Dendritic cell treated with granulocyte-macrophage colony-stimulating factor and Interleukin-4, amounts not matched to agents 40 ng/mL and 50 ng/mL, for 4 days (primary cell): ENCODE results near the gene DGKB.

ENCODE experiments used
- H3K27ac Mint-ChIP-seq: one replicate; pipeline ENCODE4 v1.8.0; 2022; ENCODE audit warnings: mild to moderate bottlenecking, mixed read lengths
- H3K27me3 Mint-ChIP-seq: one replicate; pipeline ENCODE4 v1.8.0; 2022; ENCODE audit warnings: mild to moderate bottlenecking, mixed read lengths
- H3K36me3 Mint-ChIP-seq: one replicate; pipeline ENCODE4 v1.8.0; 2022; ENCODE audit warnings: low read depth, mixed read lengths
- H3K4me1 Mint-ChIP-seq: one replicate; pipeline ENCODE4 v1.8.0; 2022; ENCODE audit warnings: low read depth, mixed read lengths
- H3K4me3 Mint-ChIP-seq: one replicate; pipeline ENCODE4 v1.8.0; 2022; ENCODE audit warnings: mild to moderate bottlenecking, moderate library complexity, mixed read lengths
- H3K9me3 Mint-ChIP-seq: one replicate; pipeline ENCODE4 v1.8.0; 2022; ENCODE audit warnings: mixed read lengths
- intact Hi-C: fragments of 100-400 bp; cut with micrococcal nuclease; formaldehyde crosslinking; loops from one replicate; pipeline ENCODE4 v1.15.0; 2022

Gene DGKB

DNA sequence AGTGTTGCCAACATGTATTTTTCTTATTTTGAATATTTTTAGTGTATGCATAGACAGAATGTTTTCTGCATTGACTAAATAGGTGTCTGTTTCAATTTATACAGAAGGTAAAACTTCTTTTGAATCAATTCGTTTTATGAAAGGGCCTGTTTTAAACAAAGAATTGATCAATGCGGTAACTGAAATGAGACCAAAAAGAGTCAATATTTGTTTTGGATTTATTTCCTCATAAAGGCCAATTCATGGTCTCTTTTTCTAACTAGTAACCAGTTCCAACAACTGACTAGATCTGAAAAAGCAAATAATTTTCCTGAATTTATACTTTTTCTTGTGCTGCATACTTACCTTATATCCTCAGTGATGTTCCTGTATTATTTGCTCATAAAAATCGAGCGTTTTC, 320.5 kb downstream of the DGKB start:
- intact Hi-C loops: no loop called here
- Mint-ChIP-seq H3K27me3 (no peaks in the 10 kb centered on the region), H3K36me3 (no peaks in the 10 kb centered on the region), H3K4me3 (no peak overlapping the region), H3K4me1 (no peaks in the 10 kb centered on the region), H3K27ac (no peak overlapping the region), H3K9me3 (peaks cover 23% of the 10 kb centered on the region)

DNA sequence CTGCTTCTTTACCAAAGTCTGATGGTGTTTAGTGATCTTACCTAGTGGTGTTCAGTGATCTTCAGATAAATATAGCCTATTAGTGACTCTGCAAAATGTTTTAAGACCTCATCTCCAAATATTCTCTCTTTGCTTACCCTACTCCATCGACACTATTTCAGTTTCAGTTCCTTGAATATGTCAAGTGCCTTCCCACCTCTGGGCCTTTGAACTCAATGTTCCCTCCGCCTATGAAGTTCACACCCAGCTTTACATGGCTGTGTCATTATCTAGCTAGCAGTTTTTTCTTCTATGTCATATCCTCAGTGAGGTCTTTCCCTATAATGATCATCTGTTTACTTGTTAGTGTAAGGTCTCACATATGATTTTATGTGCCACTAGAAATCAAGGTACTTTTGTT, 322.6 kb downstream of the DGKB start:
- Mint-ChIP-seq H3K36me3 (no peaks in the 10 kb centered on the region), H3K9me3 (peaks cover 9% of the 10 kb centered on the region), H3K27ac (no peak overlapping the region), H3K4me1 (no peaks in the 10 kb centered on the region), H3K27me3 (no peaks in the 10 kb centered on the region), H3K4me3 (no peak overlapping the region)
- intact Hi-C loops: no loop called here

DNA sequence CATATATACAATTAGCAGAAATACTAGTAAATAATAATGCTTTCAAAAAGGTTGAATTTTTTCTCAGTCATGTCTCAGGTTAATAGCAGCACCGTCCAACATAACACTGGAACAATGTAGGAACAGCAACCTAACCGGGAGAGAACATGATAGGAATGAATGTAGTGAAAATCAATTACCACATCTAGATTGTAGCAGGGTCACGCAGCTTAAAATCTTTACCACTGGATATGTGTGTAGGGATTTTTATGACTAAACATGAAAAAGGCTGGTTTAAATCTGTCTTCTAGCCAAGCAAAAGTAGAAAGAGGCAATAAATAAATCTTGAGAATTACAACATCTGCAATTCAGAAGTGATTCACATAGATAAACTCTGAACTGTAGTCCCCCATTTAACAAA, 326.0 kb downstream of the DGKB start:
- Mint-ChIP-seq H3K27me3 (no peaks in the 10 kb centered on the region), H3K36me3 (no peaks in the 10 kb centered on the region), H3K9me3 (peaks cover 14% of the 10 kb centered on the region), H3K4me1 (no peaks in the 10 kb centered on the region), H3K27ac (no peak overlapping the region), H3K4me3 (no peak overlapping the region)
- intact Hi-C loops: no loop called here

DNA sequence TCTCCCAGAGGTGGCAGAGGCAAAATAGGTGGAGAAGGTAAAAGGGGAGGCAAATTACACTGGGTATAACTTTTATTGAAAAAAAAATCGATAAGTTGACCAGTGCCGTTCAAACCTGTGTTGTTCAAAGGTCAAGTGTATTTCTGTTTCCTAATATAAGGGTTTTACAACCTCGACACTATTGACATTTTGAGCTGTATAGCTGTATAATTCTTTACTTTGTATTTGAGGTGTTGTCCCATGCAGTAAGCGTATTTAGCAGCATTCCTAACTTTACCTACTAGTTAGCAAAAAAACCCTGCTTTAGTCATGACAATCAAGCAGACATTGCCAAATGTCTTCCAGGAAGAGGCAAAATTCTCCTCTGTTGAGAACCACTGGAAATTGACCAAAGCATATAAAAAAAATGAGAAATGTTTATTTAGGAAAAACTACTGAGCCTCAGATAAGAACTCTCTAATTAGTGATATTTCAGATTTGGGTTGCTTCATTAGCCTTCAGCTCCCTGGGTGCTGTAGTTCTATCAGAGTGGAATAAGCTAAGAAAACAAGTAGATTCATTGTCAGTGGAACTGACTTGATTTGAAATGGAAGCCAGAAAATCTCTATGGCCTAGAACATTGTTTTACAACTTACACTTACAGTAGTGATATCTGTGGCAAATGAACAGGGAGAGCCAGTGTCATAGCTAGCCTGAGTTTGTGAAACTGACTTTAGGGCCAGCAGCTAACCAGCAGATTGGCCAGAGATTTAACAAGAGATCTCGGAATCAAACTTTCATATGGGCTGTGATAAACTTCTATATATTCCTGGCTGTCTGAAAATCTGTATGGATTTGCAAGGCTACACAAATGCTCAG, 331.6 kb downstream of the DGKB start:
- H3K4me3 Mint-ChIP-seq: no peak overlapping the region
- H3K4me1 Mint-ChIP-seq: no peaks in the 10 kb centered on the region
- no peak overlapping the region for H3K27ac Mint-ChIP-seq
- intact Hi-C loops: no loop called here
- H3K9me3 Mint-ChIP-seq: peaks cover 13% of the 10 kb centered on the region
- no peaks in the 10 kb centered on the region for H3K27me3 Mint-ChIP-seq
- H3K36me3 Mint-ChIP-seq: no peaks in the 10 kb centered on the region

DNA sequence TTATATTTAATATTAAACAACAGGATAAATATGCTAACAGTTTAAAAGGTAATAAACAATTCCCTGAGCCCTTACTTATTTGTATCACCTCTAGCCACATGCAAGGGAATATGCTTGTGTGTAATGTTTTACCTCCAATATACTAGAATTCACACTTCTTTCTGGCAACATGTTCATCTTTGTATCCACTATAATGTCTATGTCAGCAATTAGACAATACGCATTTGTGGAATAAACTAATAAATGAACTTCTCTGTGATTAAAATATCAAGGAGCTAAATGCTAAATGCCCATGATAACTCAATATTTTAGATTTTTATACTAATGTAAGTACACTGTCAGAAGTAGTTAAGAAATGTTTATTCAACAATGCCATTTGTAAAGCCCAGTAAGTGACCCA, 350.5 kb downstream of the DGKB start:
- intact Hi-C loops: no loop called here
- Mint-ChIP-seq H3K27me3 (no peaks in the 10 kb centered on the region), H3K4me3 (no peak overlapping the region), H3K36me3 (no peaks in the 10 kb centered on the region), H3K9me3 (peaks cover 13% of the 10 kb centered on the region), H3K4me1 (no peaks in the 10 kb centered on the region), H3K27ac (no peak overlapping the region)

DNA sequence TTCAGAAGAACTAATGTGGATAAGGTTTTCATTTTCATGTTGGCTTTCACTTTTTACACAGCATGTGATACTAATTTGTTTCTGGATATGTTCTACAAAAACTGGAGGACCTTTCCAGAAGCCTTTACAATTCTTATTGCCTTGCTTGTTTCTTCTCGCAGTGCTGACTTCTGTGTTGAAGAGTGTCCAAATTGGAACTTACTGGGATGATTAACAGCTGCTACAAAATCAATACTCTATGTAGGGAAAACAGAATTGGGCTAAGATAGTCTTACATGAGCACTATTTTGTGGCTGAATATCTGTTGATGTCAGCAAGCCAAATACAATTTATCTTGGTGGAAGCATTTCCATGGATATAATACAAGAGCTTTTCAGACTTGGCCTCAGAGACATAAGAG, 351.2 kb downstream of the DGKB start:
- H3K4me3 Mint-ChIP-seq: no peak overlapping the region
- intact Hi-C loops: no loop called here
- H3K27ac Mint-ChIP-seq: no peak overlapping the region
- peaks cover 13% of the 10 kb centered on the region for H3K9me3 Mint-ChIP-seq
- H3K27me3 Mint-ChIP-seq: no peaks in the 10 kb centered on the region
- no peaks in the 10 kb centered on the region for H3K36me3 Mint-ChIP-seq
- no peaks in the 10 kb centered on the region for H3K4me1 Mint-ChIP-seq

DNA sequence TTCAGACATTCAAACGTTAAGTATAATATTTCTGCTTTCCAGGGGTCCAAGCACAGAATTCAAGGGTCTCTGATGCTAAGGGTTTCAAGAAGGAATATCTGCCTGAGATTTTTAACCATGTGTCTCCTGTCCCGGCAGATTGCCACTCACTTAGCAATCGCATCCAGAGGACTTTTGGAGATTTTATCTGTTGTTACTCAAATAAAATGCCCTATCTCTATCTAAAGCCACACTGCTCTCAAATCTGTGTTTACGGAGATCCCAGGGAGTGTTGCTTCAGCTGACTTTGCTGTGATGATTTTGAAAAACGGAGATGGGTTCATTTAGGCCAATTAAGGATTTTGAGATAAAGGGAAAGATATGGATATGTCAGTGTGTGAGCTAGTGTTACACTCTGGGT, 359.9 kb downstream of the DGKB start:
- H3K4me3 Mint-ChIP-seq: no peak overlapping the region
- no peaks in the 10 kb centered on the region for H3K27me3 Mint-ChIP-seq
- no peaks in the 10 kb centered on the region for H3K4me1 Mint-ChIP-seq
- no peak overlapping the region for H3K27ac Mint-ChIP-seq
- H3K36me3 Mint-ChIP-seq: no peaks in the 10 kb centered on the region
- peaks cover 33% of the 10 kb centered on the region for H3K9me3 Mint-ChIP-seq
- intact Hi-C loops: no loop called here

DNA sequence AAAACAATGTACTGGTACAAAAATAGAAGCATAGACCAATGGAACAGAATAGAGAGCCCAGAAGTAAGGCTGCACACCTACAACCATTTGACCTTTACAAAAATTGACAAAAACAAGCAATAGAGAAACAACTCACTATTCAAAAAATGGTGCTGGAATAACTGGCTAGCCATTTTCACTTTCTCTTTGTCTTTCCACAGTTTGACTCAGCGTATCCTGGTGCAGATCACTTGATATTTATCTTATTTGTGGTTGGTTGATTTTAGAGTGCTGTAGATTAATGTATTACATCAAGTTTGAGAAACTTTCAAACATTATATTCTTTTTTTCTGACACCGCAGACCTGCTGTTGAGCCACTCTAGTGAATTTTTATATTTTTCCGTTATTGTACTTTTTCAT, 381.4 kb downstream of the DGKB start:
- Mint-ChIP-seq H3K36me3 (no peaks in the 10 kb centered on the region), H3K9me3 (peaks cover 35% of the 10 kb centered on the region), H3K27me3 (no peaks in the 10 kb centered on the region), H3K27ac (no peak overlapping the region), H3K4me3 (no peak overlapping the region), H3K4me1 (no peaks in the 10 kb centered on the region)
- intact Hi-C loops: no loop called here

DNA sequence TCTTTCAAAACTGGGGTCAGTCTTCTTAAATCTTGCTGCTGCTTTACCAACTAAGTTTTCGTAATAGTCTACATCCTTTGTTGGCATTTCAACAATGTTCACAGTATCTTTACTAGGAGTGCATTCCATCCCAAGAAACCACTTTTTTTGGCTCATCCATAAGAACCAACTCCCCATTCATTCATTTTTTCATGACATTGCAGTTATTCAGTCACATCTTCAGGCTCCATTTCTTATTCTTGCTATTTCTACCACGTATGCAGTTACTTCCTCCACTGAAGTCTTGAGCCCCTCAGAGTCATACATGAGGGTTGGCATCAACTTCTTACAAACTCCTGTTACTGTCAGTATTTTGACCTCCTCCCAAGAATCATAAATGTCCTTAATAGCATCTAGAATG, 392.3 kb downstream of the DGKB start:
- no peaks in the 10 kb centered on the region for H3K36me3 Mint-ChIP-seq
- H3K4me1 Mint-ChIP-seq: no peaks in the 10 kb centered on the region
- H3K27ac Mint-ChIP-seq: no peak overlapping the region
- intact Hi-C loops: no loop called here
- H3K4me3 Mint-ChIP-seq: no peak overlapping the region
- H3K27me3 Mint-ChIP-seq: no peaks in the 10 kb centered on the region
- peaks cover 29% of the 10 kb centered on the region for H3K9me3 Mint-ChIP-seq

DNA sequence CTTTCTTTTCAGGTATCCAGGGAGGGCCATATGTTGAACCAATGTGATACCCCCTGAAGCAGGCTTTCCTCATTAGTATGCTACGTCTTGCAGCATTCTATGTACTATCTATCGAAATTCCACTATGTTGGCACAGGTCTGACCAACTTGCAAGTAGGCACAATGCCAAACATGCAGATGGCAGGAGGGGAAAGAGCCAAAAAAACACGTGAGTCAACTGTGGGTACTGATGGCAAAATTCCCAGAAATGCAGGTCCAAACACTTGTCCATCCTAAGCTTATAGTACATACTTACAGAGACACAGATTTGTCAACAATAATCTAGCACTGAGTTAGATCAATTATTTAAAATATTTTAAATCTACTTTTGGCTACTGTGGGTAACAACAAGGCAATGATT, 394.9 kb downstream of the DGKB start:
- intact Hi-C loops: no loop called here
- peaks cover 36% of the 10 kb centered on the region for H3K9me3 Mint-ChIP-seq
- H3K27ac Mint-ChIP-seq: no peak overlapping the region
- no peaks in the 10 kb centered on the region for H3K27me3 Mint-ChIP-seq
- no peaks in the 10 kb centered on the region for H3K4me1 Mint-ChIP-seq
- H3K36me3 Mint-ChIP-seq: no peaks in the 10 kb centered on the region
- H3K4me3 Mint-ChIP-seq: no peak overlapping the region

DNA sequence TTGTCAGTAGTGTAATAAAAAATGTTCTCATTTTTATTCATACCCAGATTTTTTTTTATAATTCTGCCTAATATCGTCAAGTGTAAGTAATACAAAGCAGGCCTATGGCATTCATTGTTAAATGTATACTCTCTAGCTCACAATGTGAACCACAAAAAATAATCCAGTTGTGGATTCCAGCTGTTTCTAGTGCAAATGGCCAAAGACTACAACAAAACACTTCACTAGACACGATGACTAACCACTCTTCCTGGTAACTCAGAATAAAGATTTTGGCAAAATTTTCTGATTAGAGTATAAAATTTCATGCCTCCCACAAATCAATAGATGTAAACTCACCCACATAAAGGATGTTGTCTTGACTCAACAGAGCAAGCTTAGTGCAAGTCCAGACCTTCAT, 396.6 kb downstream of the DGKB start:
- H3K27me3 Mint-ChIP-seq: no peaks in the 10 kb centered on the region
- no peak overlapping the region for H3K4me3 Mint-ChIP-seq
- no peaks in the 10 kb centered on the region for H3K36me3 Mint-ChIP-seq
- H3K4me1 Mint-ChIP-seq: no peaks in the 10 kb centered on the region
- intact Hi-C loops: no loop called here
- H3K27ac Mint-ChIP-seq: no peak overlapping the region
- H3K9me3 Mint-ChIP-seq: peaks cover 42% of the 10 kb centered on the region

DNA sequence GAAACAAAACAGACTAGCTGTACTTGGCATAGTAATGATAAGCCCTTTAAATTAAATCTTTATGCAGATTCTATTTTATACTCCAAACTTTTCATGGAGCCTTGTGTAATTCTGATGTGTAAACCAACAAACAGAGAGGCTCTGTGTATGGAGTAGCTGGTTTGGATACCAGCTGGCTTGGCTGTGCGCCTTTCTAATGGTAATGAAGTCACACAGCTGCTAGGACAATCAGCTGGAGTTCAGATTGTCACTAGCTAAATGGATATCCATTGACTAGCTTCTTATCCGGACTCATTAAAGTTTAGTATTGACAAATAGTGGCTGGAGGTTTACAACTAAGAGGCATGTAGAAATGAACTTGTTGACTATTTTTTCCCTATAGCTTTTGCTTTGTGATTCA, 398.4 kb downstream of the DGKB start:
- Mint-ChIP-seq H3K4me1 (no peaks in the 10 kb centered on the region), H3K27ac (no peak overlapping the region), H3K27me3 (no peaks in the 10 kb centered on the region), H3K36me3 (no peaks in the 10 kb centered on the region), H3K4me3 (no peak overlapping the region), H3K9me3 (peaks cover 37% of the 10 kb centered on the region)
- intact Hi-C loops: no loop called here

DNA sequence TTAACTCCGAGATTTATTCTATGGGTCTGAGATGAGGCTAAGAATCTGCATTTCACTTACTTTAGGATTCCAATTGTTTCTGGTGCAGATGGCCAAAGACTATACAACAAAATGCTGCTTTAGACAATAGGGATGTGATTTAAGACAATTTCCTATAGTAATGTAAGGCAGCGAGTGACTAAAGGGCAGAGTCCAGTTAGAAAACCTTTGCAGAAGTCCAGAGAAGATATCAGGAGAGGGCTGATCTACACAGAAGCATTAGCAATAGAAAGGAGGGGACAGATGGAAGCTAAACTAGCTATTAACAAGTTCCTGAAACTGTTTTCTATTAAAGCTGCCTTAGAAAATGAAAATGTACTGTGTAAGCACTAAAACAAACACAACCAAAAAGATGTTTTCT, 398.9 kb downstream of the DGKB start:
- Mint-ChIP-seq H3K4me3 (no peak overlapping the region), H3K27me3 (no peaks in the 10 kb centered on the region), H3K27ac (no peak overlapping the region), H3K4me1 (no peaks in the 10 kb centered on the region), H3K36me3 (no peaks in the 10 kb centered on the region), H3K9me3 (peaks cover 37% of the 10 kb centered on the region)
- intact Hi-C loops: no loop called here

DNA sequence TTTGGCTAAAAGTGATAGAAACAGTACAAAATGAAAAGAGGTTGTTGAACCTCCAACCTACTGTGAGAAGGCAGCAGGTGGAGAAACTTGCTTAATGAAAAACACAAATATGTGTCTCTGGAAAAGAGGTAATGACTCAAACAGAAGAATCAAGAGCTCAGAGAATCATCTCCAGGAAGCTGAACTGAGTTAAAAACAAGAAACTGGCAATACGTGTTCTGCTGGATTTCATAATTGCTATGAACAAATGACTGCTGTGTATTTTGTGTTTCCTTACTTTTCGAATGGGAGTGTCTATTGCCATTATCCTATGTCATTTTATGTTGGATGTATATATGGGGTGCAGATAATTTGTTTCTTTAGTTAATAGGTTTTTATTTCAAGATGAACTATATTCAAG, 401.1 kb downstream of the DGKB start:
- no peaks in the 10 kb centered on the region for H3K27me3 Mint-ChIP-seq
- no peaks in the 10 kb centered on the region for H3K4me1 Mint-ChIP-seq
- H3K4me3 Mint-ChIP-seq: no peak overlapping the region
- H3K36me3 Mint-ChIP-seq: no peaks in the 10 kb centered on the region
- intact Hi-C loops: no loop called here
- peaks cover 37% of the 10 kb centered on the region for H3K9me3 Mint-ChIP-seq
- H3K27ac Mint-ChIP-seq: no peak overlapping the region

DNA sequence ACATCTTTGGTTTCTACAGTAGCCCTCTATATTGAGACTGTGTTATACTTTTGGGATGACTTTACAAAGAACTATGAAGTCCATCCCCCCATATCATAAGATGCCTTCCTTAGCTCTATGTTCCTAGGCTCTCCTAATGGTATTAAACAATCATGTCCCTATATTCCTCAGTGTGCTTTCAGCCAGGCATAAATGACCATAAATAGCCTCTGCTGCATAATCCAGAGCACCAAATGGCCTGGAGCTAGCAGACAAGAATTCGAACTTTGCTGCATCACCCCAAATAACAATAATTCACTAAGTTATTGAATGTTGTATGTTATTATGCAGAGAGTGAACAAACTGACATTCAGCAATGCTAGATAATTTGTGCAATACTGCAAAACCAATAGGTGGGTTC, 405.2 kb downstream of the DGKB start:
- Mint-ChIP-seq H3K4me1 (no peaks in the 10 kb centered on the region), H3K27ac (no peak overlapping the region), H3K4me3 (no peak overlapping the region), H3K36me3 (no peaks in the 10 kb centered on the region), H3K9me3 (peaks cover 19% of the 10 kb centered on the region), H3K27me3 (no peaks in the 10 kb centered on the region)
- intact Hi-C loops: no loop called here
